ENCODE results near the gene ATP8B4.
A peak's percentile ranks its signal among the peaks of the same experiment; 100 is the strongest.

Gene ATP8B4

GRCh38 chr15:49815526-49815925 is 303.5 kb downstream of the ATP8B4 start:
- ATAC-seq (ENCODE audit: low read depth) (no peak), DNase-seq (ENCODE audit: low spot score) (no peak)
- no peaks in the 10 kb centered on the region for H3K9me3 ChIP-seq (ENCODE audit: severe bottlenecking)
- no peaks in the 10 kb centered on the region for H3K36me3 ChIP-seq (ENCODE audit: low read depth)
- H3K4me3 ChIP-seq (ENCODE audit: severe bottlenecking), result no peak overlapping the region
- no peak overlapping the region for H3K27ac ChIP-seq (ENCODE audit: poor library complexity, severe bottlenecking)
- H3K4me1 ChIP-seq (ENCODE audit: insufficient read depth, poor library complexity, severe bottlenecking), result no peaks in the 10 kb centered on the region
- H3K27me3 ChIP-seq (ENCODE audit: insufficient read depth, poor library complexity, severe bottlenecking), result no peaks in the 10 kb centered on the region
- TF ChIP-seq, protein P1, sequence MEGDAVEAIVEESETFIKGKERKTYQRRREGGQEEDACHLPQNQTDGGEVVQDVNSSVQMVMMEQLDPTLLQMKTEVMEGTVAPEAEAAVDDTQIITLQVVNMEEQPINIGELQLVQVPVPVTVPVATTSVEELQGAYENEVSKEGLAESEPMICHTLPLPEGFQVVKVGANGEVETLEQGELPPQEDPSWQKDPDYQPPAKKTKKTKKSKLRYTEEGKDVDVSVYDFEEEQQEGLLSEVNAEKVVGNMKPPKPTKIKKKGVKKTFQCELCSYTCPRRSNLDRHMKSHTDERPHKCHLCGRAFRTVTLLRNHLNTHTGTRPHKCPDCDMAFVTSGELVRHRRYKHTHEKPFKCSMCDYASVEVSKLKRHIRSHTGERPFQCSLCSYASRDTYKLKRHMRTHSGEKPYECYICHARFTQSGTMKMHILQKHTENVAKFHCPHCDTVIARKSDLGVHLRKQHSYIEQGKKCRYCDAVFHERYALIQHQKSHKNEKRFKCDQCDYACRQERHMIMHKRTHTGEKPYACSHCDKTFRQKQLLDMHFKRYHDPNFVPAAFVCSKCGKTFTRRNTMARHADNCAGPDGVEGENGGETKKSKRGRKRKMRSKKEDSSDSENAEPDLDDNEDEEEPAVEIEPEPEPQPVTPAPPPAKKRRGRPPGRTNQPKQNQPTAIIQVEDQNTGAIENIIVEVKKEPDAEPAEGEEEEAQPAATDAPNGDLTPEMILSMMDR (IDR thresholded peaks at IDR 0.05; ENCODE audit: poor library complexity, severe bottlenecking), result no peak

DNA sequence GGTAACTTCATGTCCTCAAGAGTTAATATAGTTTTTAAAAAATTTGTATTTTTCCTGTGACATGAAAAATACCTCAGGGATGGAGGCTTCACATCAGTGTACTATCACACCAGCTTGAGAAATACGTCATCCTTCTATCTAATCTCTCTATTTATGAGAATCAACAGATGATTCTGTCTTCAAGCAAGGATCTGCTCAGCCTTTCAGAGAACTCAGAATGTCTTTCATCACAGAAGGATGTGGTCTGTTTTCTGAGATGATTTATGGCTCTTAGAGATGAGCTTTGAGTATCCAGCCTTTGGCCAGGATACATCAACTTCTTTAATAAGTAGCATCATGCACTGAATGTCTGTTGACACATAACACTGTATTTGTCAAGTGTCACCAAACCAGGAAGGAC is 304.3 kb downstream of the ATP8B4 start:
- TF ChIP-seq, protein P1 (IDR thresholded peaks at IDR 0.05; ENCODE audit: poor library complexity, severe bottlenecking), result no peak
- H3K9me3 ChIP-seq (ENCODE audit: severe bottlenecking), result no peaks in the 10 kb centered on the region
- H3K27me3 ChIP-seq (ENCODE audit: insufficient read depth, poor library complexity, severe bottlenecking), result no peaks in the 10 kb centered on the region
- H3K4me3 ChIP-seq (ENCODE audit: severe bottlenecking), result no peak overlapping the region
- DNase-seq (ENCODE audit: low spot score), result no peak
- no peaks in the 10 kb centered on the region for H3K4me1 ChIP-seq (ENCODE audit: insufficient read depth, poor library complexity, severe bottlenecking)
- no peaks in the 10 kb centered on the region for H3K36me3 ChIP-seq (ENCODE audit: low read depth)
- ATAC-seq (ENCODE audit: low read depth), result no peak
- H3K27ac ChIP-seq (ENCODE audit: poor library complexity, severe bottlenecking), result no peak overlapping the region

GRCh38 chr15:49813625-49814024 is 305.4 kb downstream of the ATP8B4 start:
- Histone ChIP-seq H3K27me3 (ENCODE audit: insufficient read depth, poor library complexity, severe bottlenecking) (no peaks in the 10 kb centered on the region), H3K27ac (ENCODE audit: poor library complexity, severe bottlenecking) (no peak overlapping the region), H3K4me3 (ENCODE audit: severe bottlenecking) (no peak overlapping the region), H3K36me3 (ENCODE audit: low read depth) (no peaks in the 10 kb centered on the region), H3K4me1 (ENCODE audit: insufficient read depth, poor library complexity, severe bottlenecking) (no peaks in the 10 kb centered on the region), H3K9me3 (ENCODE audit: severe bottlenecking) (no peaks in the 10 kb centered on the region)
- no peak for DNase-seq (ENCODE audit: low spot score)
- TF ChIP-seq, protein P1 (IDR thresholded peaks at IDR 0.05; ENCODE audit: poor library complexity, severe bottlenecking), result no peak
- ATAC-seq (ENCODE audit: low read depth), result no peak

GRCh38 chr15:49810720-49811119 is 308.3 kb downstream of the ATP8B4 start:
- DNase-seq (ENCODE audit: low spot score) (no peak), ATAC-seq (ENCODE audit: low read depth) (no peak)
- no peak overlapping the region for H3K27ac ChIP-seq (ENCODE audit: poor library complexity, severe bottlenecking)
- H3K4me1 ChIP-seq (ENCODE audit: insufficient read depth, poor library complexity, severe bottlenecking), result no peaks in the 10 kb centered on the region
- no peak overlapping the region for H3K4me3 ChIP-seq (ENCODE audit: severe bottlenecking)
- TF ChIP-seq, protein P1 (IDR thresholded peaks at IDR 0.05; ENCODE audit: poor library complexity, severe bottlenecking), result no peak
- H3K27me3 ChIP-seq (ENCODE audit: insufficient read depth, poor library complexity, severe bottlenecking), result no peaks in the 10 kb centered on the region
- no peaks in the 10 kb centered on the region for H3K36me3 ChIP-seq (ENCODE audit: low read depth)
- no peaks in the 10 kb centered on the region for H3K9me3 ChIP-seq (ENCODE audit: severe bottlenecking)

DNA sequence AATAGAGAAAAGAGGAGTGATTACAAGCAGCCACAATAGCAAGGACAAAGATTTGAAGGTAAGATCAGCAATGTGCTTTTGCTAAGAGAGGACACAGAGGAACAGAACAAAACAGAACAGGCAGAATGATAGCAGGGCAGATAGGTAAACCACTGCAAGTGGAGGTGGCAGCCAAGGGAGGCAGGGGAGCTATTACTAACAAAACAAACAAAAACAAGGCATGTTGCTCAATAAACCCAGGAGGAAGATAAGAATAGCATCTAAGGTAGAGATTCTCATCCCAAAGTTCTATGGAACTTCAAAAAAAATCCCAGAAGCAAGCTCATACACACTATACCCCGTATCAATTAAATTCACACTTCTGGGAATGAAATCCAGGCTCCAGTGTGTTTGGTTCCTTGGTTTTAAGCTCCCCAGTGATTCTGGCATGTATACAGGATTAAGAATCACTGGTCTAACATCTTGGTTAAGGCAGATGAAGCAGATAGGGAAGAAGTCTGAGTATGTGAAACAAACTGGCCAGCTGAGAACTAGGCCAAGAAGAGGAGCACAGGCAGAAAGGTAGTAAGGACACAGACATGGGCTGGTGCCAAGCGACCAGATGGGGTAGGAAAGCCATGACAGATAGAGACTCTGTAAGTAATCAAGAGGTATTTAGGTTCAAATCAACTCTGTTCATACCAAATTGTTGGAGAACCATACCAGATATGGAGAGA is 309.0 kb downstream of the ATP8B4 start:
- DNase-seq (ENCODE audit: low spot score) (no peak), ATAC-seq (ENCODE audit: low read depth) (0 out of 3 replicates have a peak, but pooled peaks have one; percentile 29)
- TF ChIP-seq, protein P1 (IDR thresholded peaks at IDR 0.05; ENCODE audit: poor library complexity, severe bottlenecking), result no peak
- H3K27me3 ChIP-seq (ENCODE audit: insufficient read depth, poor library complexity, severe bottlenecking), result no peaks in the 10 kb centered on the region
- no peaks in the 10 kb centered on the region for H3K36me3 ChIP-seq (ENCODE audit: low read depth)
- no peak overlapping the region for H3K4me3 ChIP-seq (ENCODE audit: severe bottlenecking)
- H3K9me3 ChIP-seq (ENCODE audit: severe bottlenecking), result no peaks in the 10 kb centered on the region
- H3K27ac ChIP-seq (ENCODE audit: poor library complexity, severe bottlenecking), result no peak overlapping the region
- H3K4me1 ChIP-seq (ENCODE audit: insufficient read depth, poor library complexity, severe bottlenecking), result no peaks in the 10 kb centered on the region
